KOPT-K1 (cell line): ENCODE measurements around the gene CD40.

Experiments used
- H3K27ac ChIP-seq: fragments of 200-600 bp; sonication (generic); 2 replicates; pipeline ENCODE4 v1.5.1; 2016; ENCODE audit warnings: antibody characterized with exemption, mild to moderate bottlenecking, low read depth, low read length; ENCODE audit not compliant: poor library complexity, severe bottlenecking
- H3K36me3 ChIP-seq: fragments of 200-600 bp; sonication (generic); 2 replicates; pipeline ENCODE4 v1.5.1; 2017; ENCODE audit warnings: antibody characterized with exemption, mild to moderate bottlenecking, low read length, moderate library complexity; ENCODE audit not compliant: insufficient read depth
- H3K9me3 ChIP-seq: fragments of 200-600 bp; sonication (generic); 2 replicates; pipeline ENCODE4 v1.5.1; 2017; ENCODE audit warnings: antibody characterized with exemption, low read length, mild to moderate bottlenecking; ENCODE audit not compliant: insufficient read depth, poor library complexity, severe bottlenecking

CD40 gene

GRCh38 chr20:46126440-46127056, 8.4 kb downstream of the CD40 start:
- no peak overlapping the region for H3K27ac ChIP-seq
- no peaks in the 10 kb centered on the region for H3K36me3 ChIP-seq
- H3K9me3 ChIP-seq: no peaks in the 10 kb centered on the region

- H3K9me3 ChIP-seq: no peaks in the 10 kb centered on the region
- H3K27ac ChIP-seq: no peak overlapping the region
- no peaks in the 10 kb centered on the region for H3K36me3 ChIP-seq
Measured at GRCh38 chr20:46127396-46128010, 9.4 kb downstream of the CD40 start.

- no peak overlapping the region for H3K27ac ChIP-seq
- no peaks in the 10 kb centered on the region for H3K36me3 ChIP-seq
Measured at GRCh38 chr20:46128310-46129151, 10.4 kb downstream of the CD40 start.

DNA sequence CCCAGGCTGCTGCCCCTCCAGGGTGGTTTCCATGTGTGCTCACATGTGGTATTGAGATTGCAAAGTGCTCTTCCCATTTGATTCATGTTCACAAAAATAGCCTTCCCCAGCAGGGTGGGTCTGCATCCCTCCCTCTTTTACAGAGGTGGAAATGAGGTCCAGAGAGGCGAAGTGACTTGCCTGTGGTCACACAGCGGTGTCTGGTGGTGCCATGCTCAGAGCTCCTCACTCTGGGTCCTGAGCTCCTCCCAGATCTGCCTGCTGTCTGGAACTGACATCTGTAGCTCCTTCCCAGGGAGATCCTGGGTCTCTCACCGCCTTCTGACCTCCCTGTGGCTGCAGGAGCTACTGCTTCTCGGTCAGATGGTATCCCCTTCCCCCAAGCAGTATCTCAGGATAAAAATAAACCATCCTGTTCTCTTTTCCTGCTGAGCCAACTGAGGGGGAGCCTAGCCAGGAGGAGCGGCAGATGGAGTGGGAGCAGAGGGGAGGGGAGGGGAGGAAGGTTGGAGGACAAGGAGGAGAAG, 11.9 kb downstream of the CD40 start:
- Histone ChIP-seq H3K27ac (no peak overlapping the region), H3K36me3 (no peaks in the 10 kb centered on the region), H3K9me3 (no peaks in the 10 kb centered on the region)

More at GRCh38 chr20:46128310-46129151, 10.4 kb downstream of the CD40 start:
- no peaks in the 10 kb centered on the region for H3K9me3 ChIP-seq

- no peak overlapping the region for H3K27ac ChIP-seq
- no peaks in the 10 kb centered on the region for H3K9me3 ChIP-seq
- H3K36me3 ChIP-seq: no peaks in the 10 kb centered on the region
Measured at GRCh38 chr20:46130534-46130933, 12.4 kb downstream of the CD40 start.

DNA sequence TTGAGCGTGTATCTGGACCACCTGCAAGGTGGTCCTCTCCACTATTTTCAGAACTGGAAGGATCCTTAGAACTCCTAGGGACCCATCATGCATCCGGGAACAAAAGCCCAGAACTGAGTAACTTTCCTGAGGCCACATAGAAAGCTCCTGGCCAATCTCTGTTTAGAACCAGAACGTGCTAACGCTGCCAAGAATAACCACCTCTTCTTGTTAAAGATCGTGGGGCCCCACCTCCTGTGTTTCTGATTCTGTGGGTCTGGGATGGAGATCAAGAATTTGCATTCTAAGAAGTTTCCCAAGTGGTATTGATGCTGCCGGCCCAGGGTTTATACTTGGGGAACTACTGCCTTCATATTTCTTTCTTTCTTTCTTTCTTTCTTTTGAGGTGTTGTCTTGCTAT, 13.3 kb downstream of the CD40 start:
- Histone ChIP-seq H3K9me3 (no peaks in the 10 kb centered on the region), H3K27ac (no peak overlapping the region), H3K36me3 (no peaks in the 10 kb centered on the region)

DNA sequence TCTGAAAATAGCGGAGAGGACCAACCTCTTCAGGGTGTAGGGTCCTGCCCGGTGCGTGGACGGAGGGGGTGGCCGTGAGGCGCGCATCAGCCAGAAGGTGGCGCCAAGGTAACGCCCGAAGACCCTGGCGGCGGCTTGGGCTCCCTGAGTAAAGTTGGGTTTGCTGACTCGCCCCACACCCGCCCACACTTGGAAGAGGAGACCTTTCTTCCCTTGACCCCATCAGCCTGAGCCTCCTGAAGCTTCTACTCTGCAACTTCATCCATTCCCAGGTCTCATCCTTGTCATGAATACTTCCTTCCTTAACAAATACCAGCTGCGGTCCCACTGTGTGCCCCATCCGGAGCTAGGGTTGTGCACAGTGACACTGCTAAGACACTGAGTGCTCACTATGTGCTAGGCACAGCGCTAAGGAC, 14.6 kb downstream of the CD40 start:
- Histone ChIP-seq H3K9me3 (no peaks in the 10 kb centered on the region), H3K36me3 (no peaks in the 10 kb centered on the region), H3K27ac (no peak overlapping the region)

DNA sequence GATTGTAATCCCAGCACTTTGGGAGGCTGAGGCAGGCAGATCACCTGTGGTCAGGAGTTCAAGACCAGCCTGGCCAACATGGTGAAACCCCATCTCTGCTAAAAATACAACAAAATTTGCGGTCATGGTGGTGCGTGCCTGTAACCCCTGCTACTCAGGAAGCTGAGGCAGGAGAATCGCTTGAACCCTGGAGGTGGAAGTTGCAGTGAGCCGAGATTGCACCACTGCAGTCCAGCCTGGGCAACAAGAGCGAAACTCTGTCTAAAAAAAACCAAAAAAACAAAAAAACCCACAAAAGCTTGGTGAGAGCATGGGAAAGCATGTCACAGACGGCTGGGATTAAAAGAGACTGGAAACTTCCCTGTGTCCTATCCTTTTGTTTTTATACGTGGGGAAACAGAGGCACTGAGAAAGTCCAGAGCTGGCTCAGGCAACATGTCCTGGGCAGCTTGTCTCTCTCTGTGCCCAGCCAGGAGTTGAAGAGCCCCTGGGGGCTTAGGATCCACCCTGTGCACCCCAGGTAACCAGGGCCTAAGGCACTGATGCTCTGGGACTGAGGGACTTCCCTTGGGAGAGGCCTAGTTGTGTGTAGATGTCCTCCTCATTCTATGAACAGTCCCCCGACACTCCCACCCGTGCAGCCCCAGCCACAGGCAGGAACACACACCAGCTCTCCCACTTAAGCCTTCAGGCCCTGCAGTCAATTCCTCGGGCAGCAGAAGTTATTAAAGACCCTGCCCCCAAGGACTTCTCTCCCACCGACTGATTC, 16.0 kb downstream of the CD40 start:
- H3K36me3 ChIP-seq: no peaks in the 10 kb centered on the region
- H3K9me3 ChIP-seq: no peaks in the 10 kb centered on the region
- H3K27ac ChIP-seq: no peak overlapping the region

DNA sequence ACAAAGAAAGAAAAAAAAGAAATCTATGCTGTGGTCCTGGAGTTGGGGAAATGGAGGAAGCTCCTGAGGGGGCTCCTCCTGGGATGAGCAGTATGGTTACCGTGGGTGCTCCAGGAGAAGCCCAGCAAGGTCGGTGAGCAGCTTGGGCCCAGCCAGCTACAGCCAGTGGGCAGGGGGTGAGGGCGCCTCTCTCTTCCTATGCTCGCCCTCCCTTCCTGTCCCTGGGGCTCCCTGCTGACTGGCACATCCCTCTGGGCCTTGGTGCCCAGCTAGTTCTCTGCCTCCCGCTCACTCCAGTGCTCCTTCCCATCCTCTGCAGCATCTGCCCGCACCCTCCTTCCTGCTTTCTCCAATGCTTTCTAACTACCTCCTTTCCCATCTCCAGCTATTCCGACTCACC, 16.6 kb downstream of the CD40 start:
- Histone ChIP-seq H3K27ac (no peak overlapping the region), H3K9me3 (no peaks in the 10 kb centered on the region), H3K36me3 (no peaks in the 10 kb centered on the region)

DNA sequence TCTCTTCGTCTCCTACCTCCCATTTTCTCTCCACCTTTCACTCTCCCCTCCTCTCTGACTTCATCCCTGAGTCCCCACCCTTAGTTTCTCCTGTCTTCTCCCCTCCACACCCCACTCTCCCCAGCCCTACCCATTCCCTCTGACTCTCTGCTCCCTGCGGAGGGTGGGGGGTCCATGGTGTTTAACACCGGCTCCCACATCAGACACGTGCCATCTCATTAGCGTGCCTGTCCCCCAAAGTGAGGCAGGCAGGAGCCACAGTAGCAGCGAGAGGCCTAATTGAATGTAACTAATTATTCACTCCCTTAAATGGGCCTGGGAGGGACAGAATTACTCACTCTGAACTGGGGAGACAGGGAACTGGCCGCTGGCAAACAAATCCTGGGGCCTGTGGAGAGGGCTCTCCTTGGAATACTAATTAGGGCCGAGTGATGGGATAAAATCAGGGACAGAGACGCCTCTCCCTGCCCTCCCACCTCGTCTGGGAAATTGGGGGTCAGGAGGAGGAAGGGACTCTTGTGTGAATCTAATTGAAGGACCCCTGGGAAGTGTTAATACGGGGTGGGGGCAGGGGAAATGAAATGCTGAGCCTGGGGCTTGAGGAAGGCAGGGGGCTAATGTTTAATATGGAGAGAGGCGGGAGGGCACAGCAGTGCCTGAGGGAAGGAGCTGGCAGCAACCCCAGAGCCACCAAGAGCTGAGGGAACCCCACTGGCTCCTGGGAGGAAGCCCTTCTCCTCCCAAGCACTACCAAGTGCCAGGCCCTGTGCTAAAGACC, 17.9 kb downstream of the CD40 start:
- no peaks in the 10 kb centered on the region for H3K36me3 ChIP-seq
- no peaks in the 10 kb centered on the region for H3K9me3 ChIP-seq
- no peak overlapping the region for H3K27ac ChIP-seq

DNA sequence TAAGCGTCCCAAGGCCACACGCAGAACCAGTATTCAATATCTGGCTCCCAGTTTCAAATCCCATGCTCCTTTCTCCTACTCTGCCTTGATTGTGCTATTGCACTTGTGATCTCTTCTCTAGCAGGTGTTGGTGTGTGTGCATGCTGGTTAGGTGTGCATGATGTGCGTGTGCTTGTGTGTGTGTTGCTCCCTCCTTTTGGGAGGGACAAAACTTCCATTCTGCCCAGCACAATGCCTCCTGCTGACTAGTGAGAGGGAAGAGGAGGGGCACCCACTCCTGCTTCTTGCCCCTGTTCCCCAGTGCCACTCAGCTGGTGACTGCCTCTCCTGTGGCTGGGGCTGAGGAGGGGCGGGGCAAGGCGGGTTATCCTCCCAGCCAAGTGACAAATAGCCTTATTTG, 19.7 kb downstream of the CD40 start:
- H3K27ac ChIP-seq: no peak overlapping the region
- H3K36me3 ChIP-seq: no peaks in the 10 kb centered on the region
- H3K9me3 ChIP-seq: no peaks in the 10 kb centered on the region

DNA sequence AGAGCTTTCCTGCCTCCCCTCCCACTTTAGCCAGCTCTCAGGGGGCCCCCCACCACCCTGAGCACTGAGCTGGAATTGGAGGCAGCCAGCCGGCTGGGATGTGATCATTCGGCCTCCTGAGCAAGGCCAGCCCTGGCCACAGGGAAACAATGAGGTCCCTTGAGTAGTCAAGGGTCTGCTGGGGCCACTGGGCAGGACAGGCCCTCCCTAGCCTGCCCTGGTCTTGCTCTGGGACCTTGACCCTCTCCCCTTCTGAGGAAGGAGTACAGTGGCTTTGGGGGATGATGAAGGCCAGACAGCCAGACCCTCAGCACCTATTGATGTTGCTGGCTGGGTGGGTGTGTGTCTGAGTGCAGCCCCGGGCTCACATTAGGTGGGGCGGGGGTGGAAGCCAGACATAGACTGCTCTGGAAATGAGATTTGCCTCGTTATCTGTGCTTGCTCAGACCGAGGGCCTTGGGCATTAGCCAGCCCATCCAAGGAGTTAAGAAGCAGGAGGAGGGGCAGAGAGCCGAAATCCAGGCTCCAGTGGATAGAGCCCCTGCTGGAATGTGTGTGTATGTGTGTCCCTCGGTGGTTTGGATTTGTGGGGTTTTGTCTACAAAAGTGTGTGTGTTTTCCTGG, 21.3 kb downstream of the CD40 start:
- Histone ChIP-seq H3K36me3 (no peaks in the 10 kb centered on the region), H3K27ac (no peak overlapping the region), H3K9me3 (no peaks in the 10 kb centered on the region)

DNA sequence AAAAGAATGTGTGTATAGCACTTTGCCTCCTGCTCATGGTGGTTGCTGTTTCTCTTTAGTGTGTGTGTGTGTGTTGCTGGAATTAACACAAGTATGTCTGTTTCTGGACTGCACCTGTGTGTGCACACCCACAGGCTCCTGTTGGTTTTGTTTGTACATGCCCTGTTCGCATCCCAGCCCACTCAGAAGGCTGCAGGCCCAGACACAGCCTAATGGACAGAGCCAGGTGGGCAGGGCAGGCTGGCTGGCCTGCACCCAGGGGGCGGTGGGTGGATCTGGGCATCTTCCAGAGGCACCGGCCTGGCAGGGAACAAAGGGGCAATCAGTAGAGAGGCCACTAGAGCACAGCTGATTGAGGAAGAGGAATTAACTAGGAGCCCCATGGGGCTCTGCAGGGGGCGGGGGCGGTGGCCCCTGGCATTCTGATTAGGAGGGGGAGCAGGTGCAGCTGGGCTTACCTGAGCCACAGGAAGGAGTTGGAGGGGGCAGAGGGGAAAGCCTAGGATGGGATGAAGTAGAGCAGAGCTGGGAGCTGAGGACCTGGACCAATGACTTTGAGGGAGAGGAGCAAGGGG, 21.9 kb downstream of the CD40 start:
- no peak overlapping the region for H3K27ac ChIP-seq
- H3K36me3 ChIP-seq: no peaks in the 10 kb centered on the region
- H3K9me3 ChIP-seq: no peaks in the 10 kb centered on the region

DNA sequence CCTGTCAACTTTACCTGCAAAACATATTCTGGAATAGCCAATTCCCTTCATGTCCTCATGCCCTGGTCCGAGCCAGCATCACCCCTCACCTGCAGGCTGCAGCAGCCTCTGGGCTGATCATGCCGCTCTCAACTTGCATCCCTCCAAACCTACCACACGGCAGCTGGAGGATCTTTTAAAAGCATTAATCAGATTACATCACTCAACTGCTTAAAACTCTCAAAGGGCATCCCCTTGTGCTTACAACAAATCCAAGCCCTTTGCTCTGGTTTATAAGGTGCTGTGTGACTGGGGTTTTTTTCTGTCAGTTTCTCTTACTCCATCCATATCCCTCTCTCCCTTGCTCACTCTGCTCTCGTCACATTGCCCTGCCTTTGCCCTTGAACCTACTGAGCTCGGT, 24.0 kb downstream of the CD40 start:
- H3K9me3 ChIP-seq: no peaks in the 10 kb centered on the region
- no peaks in the 10 kb centered on the region for H3K36me3 ChIP-seq
- no peak overlapping the region for H3K27ac ChIP-seq
